ENCODE data around the gene CD6. TPM values are rescaled to one million over a fixed set of nuclear protein-coding genes. Genes with fewer than 3 reads are reported as not detected.
A peak's percentile ranks its signal among the peaks of the same experiment; 100 is the strongest.

CD6 gene
- polyA plus RNA-seq, 1 donor (not counting 4 experiments of a cell fraction or from before 2014, with no cell fraction given) = 0.03 TPM

DNA sequence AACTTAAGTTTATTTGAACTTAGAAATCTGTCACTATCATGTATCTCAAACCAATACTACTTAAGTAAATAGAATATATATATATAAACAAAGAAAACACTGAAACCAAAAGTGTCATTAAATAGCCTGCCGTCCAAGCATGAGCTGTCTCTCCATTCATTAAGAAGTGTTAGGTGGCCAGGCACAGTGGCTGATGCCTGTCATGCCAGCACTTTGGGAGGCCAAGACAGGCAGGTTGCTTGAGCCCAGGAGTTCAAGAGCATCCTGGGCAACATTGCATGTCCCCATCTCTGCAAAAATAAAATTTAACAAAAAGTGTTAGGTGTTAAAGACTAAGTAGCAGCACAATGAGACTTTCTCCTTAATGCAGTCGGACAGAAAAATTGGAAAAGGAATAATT is 14.0 kb downstream of the CD6 start:
- H3K9me3 ChIP-seq (ENCODE audit: control insufficient read depth, low read depth, low read length) = no peaks in the 10 kb centered on the region
- dilution Hi-C loops (cut with MboI; ENCODE audit: extremely low pct_ligation_motif_present, low sequenced_read_pairs) = no loop called here
- H3K79me2 ChIP-seq (ENCODE audit: control insufficient read depth, insufficient read depth, low read length) = no peaks in the 10 kb centered on the region
- no peak overlapping the region for H3K4me3 ChIP-seq (ENCODE audit: control insufficient read depth in 2 of 3, extremely low read depth in 1 of 3, insufficient read depth in 2 of 3, low read depth in 1 of 3, low read length in 3 of 3)
- TF ChIP-seq, protein P1, sequence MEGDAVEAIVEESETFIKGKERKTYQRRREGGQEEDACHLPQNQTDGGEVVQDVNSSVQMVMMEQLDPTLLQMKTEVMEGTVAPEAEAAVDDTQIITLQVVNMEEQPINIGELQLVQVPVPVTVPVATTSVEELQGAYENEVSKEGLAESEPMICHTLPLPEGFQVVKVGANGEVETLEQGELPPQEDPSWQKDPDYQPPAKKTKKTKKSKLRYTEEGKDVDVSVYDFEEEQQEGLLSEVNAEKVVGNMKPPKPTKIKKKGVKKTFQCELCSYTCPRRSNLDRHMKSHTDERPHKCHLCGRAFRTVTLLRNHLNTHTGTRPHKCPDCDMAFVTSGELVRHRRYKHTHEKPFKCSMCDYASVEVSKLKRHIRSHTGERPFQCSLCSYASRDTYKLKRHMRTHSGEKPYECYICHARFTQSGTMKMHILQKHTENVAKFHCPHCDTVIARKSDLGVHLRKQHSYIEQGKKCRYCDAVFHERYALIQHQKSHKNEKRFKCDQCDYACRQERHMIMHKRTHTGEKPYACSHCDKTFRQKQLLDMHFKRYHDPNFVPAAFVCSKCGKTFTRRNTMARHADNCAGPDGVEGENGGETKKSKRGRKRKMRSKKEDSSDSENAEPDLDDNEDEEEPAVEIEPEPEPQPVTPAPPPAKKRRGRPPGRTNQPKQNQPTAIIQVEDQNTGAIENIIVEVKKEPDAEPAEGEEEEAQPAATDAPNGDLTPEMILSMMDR (optimal IDR thresholded peaks at IDR 0.05 in 1 of 3, IDR thresholded peaks at IDR 0.05 in 1 of 3, conservative IDR thresholded peaks at IDR 0.05 in 1 of 3; ENCODE audit: extremely low read depth in 1 of 3, insufficient read depth in 2 of 3, low read length in 3 of 3) = no peak
- no peak for TF ChIP-seq EZH2 (IDR thresholded peaks at IDR 0.05; ENCODE audit: low read length)
- no peak for DNase-seq (ENCODE audit: low read depth, low spot score)
- H2AFZ ChIP-seq (ENCODE audit: control insufficient read depth, low read length) = no peak overlapping the region
- FAIRE-seq = no peak
- no peak overlapping the region for H3K9ac ChIP-seq (ENCODE audit: control insufficient read depth, extremely low read depth, insufficient read depth, low read length)
- peaks cover 8% of the 10 kb centered on the region for H3K27me3 ChIP-seq (ENCODE audit: control insufficient read depth, extremely low read depth, insufficient read depth, low read length)
- no peaks in the 10 kb centered on the region for H4K20me1 ChIP-seq (ENCODE audit: control insufficient read depth, extremely low read depth, insufficient read depth, low read length)
- H3K27ac ChIP-seq (ENCODE audit: control insufficient read depth, insufficient read depth, low read length) = no peak overlapping the region
- no peaks in the 10 kb centered on the region for H3K36me3 ChIP-seq (ENCODE audit: control insufficient read depth in 2 of 2, extremely low read depth in 1 of 2, insufficient read depth in 2 of 2, low read length in 2 of 2)
- no peaks in the 10 kb centered on the region for H3K9me1 ChIP-seq (ENCODE audit: control insufficient read depth, extremely low read depth, insufficient read depth, low read length)
- peaks cover 14% of the 10 kb centered on the region for H3K4me1 ChIP-seq (ENCODE audit: control insufficient read depth, extremely low read depth, insufficient read depth, low read length)
- no peak overlapping the region for H3K4me2 ChIP-seq (ENCODE audit: control insufficient read depth, extremely low read depth, insufficient read depth, low read depth, low read length)

DNA sequence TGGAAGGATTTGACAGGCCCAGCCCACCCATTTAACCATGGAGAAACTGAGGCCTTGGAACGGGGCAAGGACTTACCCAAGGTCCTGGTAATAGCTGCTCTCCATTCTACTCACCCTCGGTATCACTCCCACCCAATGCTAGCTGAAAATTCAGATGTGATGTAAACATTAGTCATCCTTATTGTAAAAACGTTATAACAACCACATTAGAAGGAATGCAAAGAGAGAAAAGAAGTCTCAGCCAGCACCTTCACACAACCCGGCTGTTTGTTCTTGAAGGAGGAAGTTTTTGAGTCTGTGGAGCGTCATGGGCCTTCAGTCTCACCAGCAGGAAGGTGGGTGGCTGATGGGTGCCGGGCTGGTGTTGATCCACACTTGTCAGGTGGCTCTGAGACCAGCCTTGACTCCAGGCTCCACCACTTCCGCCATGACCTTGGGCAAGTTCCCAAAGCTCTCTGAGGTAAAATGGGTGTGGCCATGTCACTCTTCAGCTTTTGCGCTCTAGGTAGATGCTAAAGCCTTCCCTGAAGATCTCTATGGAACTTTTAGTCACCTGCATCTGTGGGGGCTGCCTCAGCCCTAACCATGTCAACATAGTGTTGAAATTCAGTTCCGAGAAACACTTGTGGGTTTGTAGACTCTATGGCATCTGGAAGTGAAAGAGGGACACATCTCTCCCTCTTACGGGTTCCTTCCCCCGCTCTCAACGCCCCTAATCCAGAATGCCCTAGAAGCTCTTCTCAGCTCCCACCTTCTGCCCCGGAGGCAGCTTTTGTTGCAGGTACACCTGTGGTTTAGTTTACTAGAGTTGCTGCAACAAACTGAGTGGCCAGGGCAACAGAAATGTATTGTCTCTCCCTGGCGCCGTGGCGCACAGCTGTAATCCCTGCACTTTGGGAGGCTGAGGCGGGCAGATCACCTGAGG is 14.8 kb downstream of the CD6 start:
- Histone ChIP-seq H2AFZ (ENCODE audit: control insufficient read depth, low read length) (no peak overlapping the region), H3K27ac (ENCODE audit: control insufficient read depth, insufficient read depth, low read length) (no peak overlapping the region), H3K4me2 (ENCODE audit: control insufficient read depth, extremely low read depth, insufficient read depth, low read depth, low read length) (peak overlapping the region; percentile 33), H3K9ac (ENCODE audit: control insufficient read depth, extremely low read depth, insufficient read depth, low read length) (no peak overlapping the region), H3K36me3 (ENCODE audit: control insufficient read depth in 2 of 2, extremely low read depth in 1 of 2, insufficient read depth in 2 of 2, low read length in 2 of 2) (no peaks in the 10 kb centered on the region), H3K27me3 (ENCODE audit: control insufficient read depth, extremely low read depth, insufficient read depth, low read length) (peaks cover 8% of the 10 kb centered on the region), H3K9me3 (ENCODE audit: control insufficient read depth, low read depth, low read length) (no peaks in the 10 kb centered on the region), H3K4me3 (ENCODE audit: control insufficient read depth in 2 of 3, extremely low read depth in 1 of 3, insufficient read depth in 2 of 3, low read depth in 1 of 3, low read length in 3 of 3) (no peak overlapping the region), H3K4me1 (ENCODE audit: control insufficient read depth, extremely low read depth, insufficient read depth, low read length) (peaks cover 14% of the 10 kb centered on the region), H3K9me1 (ENCODE audit: control insufficient read depth, extremely low read depth, insufficient read depth, low read length) (no peaks in the 10 kb centered on the region), H3K79me2 (ENCODE audit: control insufficient read depth, insufficient read depth, low read length) (no peaks in the 10 kb centered on the region), H4K20me1 (ENCODE audit: control insufficient read depth, extremely low read depth, insufficient read depth, low read length) (no peaks in the 10 kb centered on the region)
- TF ChIP-seq, protein P1 (optimal IDR thresholded peaks at IDR 0.05 in 1 of 3, IDR thresholded peaks at IDR 0.05 in 1 of 3, conservative IDR thresholded peaks at IDR 0.05 in 1 of 3; ENCODE audit: extremely low read depth in 1 of 3, insufficient read depth in 2 of 3, low read length in 3 of 3) = no peak
- TF ChIP-seq EZH2 (IDR thresholded peaks at IDR 0.05; ENCODE audit: low read length) = no peak
- FAIRE-seq (peak; percentile 76), DNase-seq (ENCODE audit: low read depth, low spot score) (peak; percentile 63)
- dilution Hi-C loops (cut with MboI; ENCODE audit: extremely low pct_ligation_motif_present, low sequenced_read_pairs) = no loop called here

All from keratinocyte (primary cell).